ENCODE data around the gene RCBTB1.

DNA sequence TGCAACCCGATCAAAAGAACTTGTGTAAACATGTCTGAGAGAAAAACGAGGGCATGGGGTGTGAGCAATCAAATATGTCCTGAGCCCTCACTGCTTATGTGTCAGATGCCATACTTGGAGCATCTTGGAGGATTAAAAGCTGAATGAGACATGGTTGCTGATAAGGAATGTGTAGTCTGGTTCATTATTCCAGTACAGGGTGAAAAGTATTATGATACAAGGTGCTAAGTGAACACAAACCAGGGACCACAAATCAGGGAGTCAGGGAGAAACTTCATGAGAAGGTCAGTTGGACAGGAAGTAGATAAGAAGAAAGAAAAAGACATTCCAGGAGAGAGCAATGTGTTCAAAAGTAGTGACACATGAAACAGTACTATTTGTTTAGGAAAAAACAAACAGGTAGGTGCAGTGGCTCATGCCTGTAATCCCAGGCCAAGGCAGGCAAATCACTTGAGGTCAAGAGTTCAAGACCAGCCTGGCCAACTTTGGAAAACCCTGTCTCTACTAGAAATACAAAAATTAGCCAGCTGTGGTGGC lies 2.0 kb upstream of the RCBTB1 start:
- TF ChIP-seq, protein P1, sequence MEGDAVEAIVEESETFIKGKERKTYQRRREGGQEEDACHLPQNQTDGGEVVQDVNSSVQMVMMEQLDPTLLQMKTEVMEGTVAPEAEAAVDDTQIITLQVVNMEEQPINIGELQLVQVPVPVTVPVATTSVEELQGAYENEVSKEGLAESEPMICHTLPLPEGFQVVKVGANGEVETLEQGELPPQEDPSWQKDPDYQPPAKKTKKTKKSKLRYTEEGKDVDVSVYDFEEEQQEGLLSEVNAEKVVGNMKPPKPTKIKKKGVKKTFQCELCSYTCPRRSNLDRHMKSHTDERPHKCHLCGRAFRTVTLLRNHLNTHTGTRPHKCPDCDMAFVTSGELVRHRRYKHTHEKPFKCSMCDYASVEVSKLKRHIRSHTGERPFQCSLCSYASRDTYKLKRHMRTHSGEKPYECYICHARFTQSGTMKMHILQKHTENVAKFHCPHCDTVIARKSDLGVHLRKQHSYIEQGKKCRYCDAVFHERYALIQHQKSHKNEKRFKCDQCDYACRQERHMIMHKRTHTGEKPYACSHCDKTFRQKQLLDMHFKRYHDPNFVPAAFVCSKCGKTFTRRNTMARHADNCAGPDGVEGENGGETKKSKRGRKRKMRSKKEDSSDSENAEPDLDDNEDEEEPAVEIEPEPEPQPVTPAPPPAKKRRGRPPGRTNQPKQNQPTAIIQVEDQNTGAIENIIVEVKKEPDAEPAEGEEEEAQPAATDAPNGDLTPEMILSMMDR (IDR thresholded peaks at IDR 0.05), result no peak
- TF ChIP-seq POLR2A (IDR thresholded peaks at IDR 0.05), result no peak

All from thyroid gland (tissue), 4 donors.